SK-N-MC (cell line): ENCODE data around the gene SHISA7.

Experiments used
- EZH2 ChIP-seq: fragments of 200-600 bp; sonication (generic); IDR thresholded peaks from one replicate; pipeline ENCODE4 v1.6.1; 2017; ENCODE audit warnings: antibody characterized with exemption
- FOXP2 ChIP-seq: optimal IDR thresholded peaks from 2 replicates; pipeline ENCODE3; 2011; ENCODE audit warnings: mild to moderate bottlenecking, moderate library complexity; ENCODE audit not compliant: insufficient read depth; ENCODE audit errors: extremely low read length, control extremely low read depth
- POLR2AphosphoS5 ChIP-seq: IDR thresholded peaks from 2 replicates; pipeline ENCODE4 v1.6.1; 2012; ENCODE audit warnings: mild to moderate bottlenecking, low read depth, low read length, borderline replicate concordance

DNA sequence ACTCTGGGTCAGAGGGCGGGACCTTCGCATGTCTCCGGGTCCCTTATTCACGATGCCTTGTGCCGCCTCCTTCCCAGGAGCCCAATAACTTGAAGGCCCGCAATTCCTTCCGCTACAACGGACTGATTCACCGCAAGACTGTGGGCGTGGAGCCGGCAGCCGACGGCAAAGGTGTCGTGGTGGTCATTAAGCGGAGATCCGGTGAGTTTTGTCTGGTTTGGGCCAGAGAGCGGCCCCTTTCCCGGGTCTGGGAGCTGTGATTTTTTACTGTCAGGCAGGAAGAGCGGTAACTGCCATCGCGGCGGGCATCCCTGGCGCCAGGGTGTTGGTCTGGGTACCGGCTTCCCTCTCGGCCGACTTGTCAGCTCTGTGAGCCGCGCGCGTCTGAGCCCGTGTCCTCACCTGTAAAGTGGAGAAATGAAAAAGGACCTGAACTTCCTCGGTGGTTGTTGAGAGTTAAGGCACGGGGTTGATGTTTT lies 56.6 kb downstream of the SHISA7 start:
- no peak for TF ChIP-seq POLR2AphosphoS5
- no peak for TF ChIP-seq EZH2
- no peak for TF ChIP-seq FOXP2
